Measurements from ENCODE around the gene ACTR10. TPM values are rescaled to one million over a fixed set of nuclear protein-coding genes. Genes with fewer than 3 reads are reported as not detected.

Gene ACTR10
- total RNA-seq, 1 experiment from 2014 or later, result 42.3 TPM

GRCh38 chr14:58200480-58200841 is 512 bp downstream of the ACTR10 start:
- TF ChIP-seq CTCF (IDR thresholded peaks at IDR 0.05; ENCODE audit: unreplicated experiment), result no peak
- CTCF ChIA-PET, result no interaction called here
- H3K4me1 Mint-ChIP-seq (ENCODE audit: low read depth, unreplicated experiment), result no peaks in the 10 kb centered on the region
- peaks cover 15% of the 10 kb centered on the region for H3K27me3 Mint-ChIP-seq (ENCODE audit: unreplicated experiment)
- no peak for DNase-seq
- no TSS peak for BruUV-seq (replicated peaks)
- H3K36me3 Mint-ChIP-seq (ENCODE audit: insufficient read depth, unreplicated experiment), result peaks cover 17% of the 10 kb centered on the region
- intact Hi-C loops (cut with micrococcal nuclease; ENCODE audit: unreplicated experiment), result no loop called here
- no peaks in the 10 kb centered on the region for H3K9me3 Mint-ChIP-seq (ENCODE audit: low read depth, unreplicated experiment)
- peak overlapping the region; percentile 92 for H3K4me3 Mint-ChIP-seq (ENCODE audit: low read depth, unreplicated experiment)
- peak overlapping the region; percentile 85 for H3K27ac Mint-ChIP-seq (ENCODE audit: unreplicated experiment)

- CTCF ChIA-PET, result no interaction called here
- H3K9me3 Mint-ChIP-seq (ENCODE audit: low read depth, unreplicated experiment), result no peaks in the 10 kb centered on the region
- H3K27me3 Mint-ChIP-seq (ENCODE audit: unreplicated experiment), result peaks cover 15% of the 10 kb centered on the region
- intact Hi-C loops (cut with micrococcal nuclease; ENCODE audit: unreplicated experiment), result no loop called here
- no peaks in the 10 kb centered on the region for H3K4me1 Mint-ChIP-seq (ENCODE audit: low read depth, unreplicated experiment)
- DNase-seq, result no peak
- H3K27ac Mint-ChIP-seq (ENCODE audit: unreplicated experiment), result peak overlapping the region; percentile 85
- H3K36me3 Mint-ChIP-seq (ENCODE audit: insufficient read depth, unreplicated experiment), result peaks cover 17% of the 10 kb centered on the region
- TF ChIP-seq CTCF (IDR thresholded peaks at IDR 0.05; ENCODE audit: unreplicated experiment), result no peak
- peak overlapping the region; percentile 92 for H3K4me3 Mint-ChIP-seq (ENCODE audit: low read depth, unreplicated experiment)
- TSS peak; percentile 82 for BruUV-seq (replicated peaks)
These were observed 897 bp downstream of the ACTR10 start for GRCh38 chr14:58200846-58201245.

- intact Hi-C loops (cut with micrococcal nuclease; ENCODE audit: unreplicated experiment), result no loop called here
These were observed 13.2 kb downstream of the ACTR10 start for GRCh38 chr14:58213176-58213575.

GRCh38 chr14:58215191-58215914 is 15.4 kb downstream of the ACTR10 start:
- intact Hi-C loops (cut with micrococcal nuclease; ENCODE audit: unreplicated experiment), result no loop called here
- H3K27ac Mint-ChIP-seq (ENCODE audit: unreplicated experiment), result no peak overlapping the region
- no peaks in the 10 kb centered on the region for H3K9me3 Mint-ChIP-seq (ENCODE audit: low read depth, unreplicated experiment)
- no peak overlapping the region for H3K4me3 Mint-ChIP-seq (ENCODE audit: low read depth, unreplicated experiment)
- CTCF ChIA-PET, result no interaction called here
- no peak for TF ChIP-seq CTCF (IDR thresholded peaks at IDR 0.05; ENCODE audit: unreplicated experiment)
- no peaks in the 10 kb centered on the region for H3K4me1 Mint-ChIP-seq (ENCODE audit: low read depth, unreplicated experiment)
- H3K27me3 Mint-ChIP-seq (ENCODE audit: unreplicated experiment), result no peaks in the 10 kb centered on the region
- DNase-seq, result no peak
- no TSS peak for BruUV-seq (replicated peaks)
- H3K36me3 Mint-ChIP-seq (ENCODE audit: insufficient read depth, unreplicated experiment), result peaks cover 16% of the 10 kb centered on the region

More at GRCh38 chr14:58213176-58213575, 13.2 kb downstream of the ACTR10 start:
- TF ChIP-seq CTCF (IDR thresholded peaks at IDR 0.05; ENCODE audit: unreplicated experiment), result no peak
- BruUV-seq (replicated peaks), result no TSS peak
- Mint-ChIP-seq H3K4me1 (ENCODE audit: low read depth, unreplicated experiment) (no peaks in the 10 kb centered on the region), H3K27me3 (ENCODE audit: unreplicated experiment) (no peaks in the 10 kb centered on the region), H3K4me3 (ENCODE audit: low read depth, unreplicated experiment) (no peak overlapping the region), H3K27ac (ENCODE audit: unreplicated experiment) (no peak overlapping the region), H3K9me3 (ENCODE audit: low read depth, unreplicated experiment) (no peaks in the 10 kb centered on the region), H3K36me3 (ENCODE audit: insufficient read depth, unreplicated experiment) (peaks cover 21% of the 10 kb centered on the region)
- CTCF ChIA-PET, result no interaction called here
- no peak for DNase-seq
